ENCODE results near the gene ATP5PD. TPM values are rescaled to one million over a fixed set of nuclear protein-coding genes. Genes with fewer than 3 reads are reported as not detected.
A peak's percentile ranks its signal among the peaks of the same experiment; 100 is the strongest.

The ATP5PD gene
- total and polyA plus RNA-seq, 2 of the 13 experiments (the other 11 are each of a cell fraction or from before 2014, with no cell fraction given): 158 to 428 TPM

DNA sequence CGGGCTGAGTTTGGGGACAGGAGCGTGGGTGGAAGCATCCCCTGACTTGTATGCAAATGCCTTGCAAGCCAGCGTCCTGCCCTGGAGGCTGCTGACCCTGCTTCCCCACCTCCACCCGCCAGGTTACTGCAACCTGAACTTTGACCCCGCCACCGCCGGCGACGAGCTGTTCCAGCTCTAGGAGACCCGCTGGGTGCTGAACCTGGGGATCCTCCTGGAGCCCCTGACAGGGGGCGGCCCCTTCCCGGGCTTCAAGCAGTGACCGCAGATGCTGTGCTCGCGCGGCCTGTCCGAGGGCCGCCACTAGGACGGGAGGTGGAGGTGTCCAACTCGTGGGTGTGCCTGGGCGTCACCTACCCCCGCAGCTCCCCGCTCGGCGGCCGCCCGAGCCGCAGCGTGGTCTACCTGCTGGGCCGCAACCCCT lies 30.3 kb upstream of the ATP5PD start (continued):
- TF ChIP-seq KLF16 (CRISPR knock-in tag; IDR thresholded peaks at IDR 0.05) (no peak; a peak in 1 of 4 replicates), ZNF343 (CRISPR knock-in tag; IDR thresholded peaks at IDR 0.05) (peak; percentile 39; the same call in 1 of the 2 replicates), SMAD3 (CRISPR knock-in tag; IDR thresholded peaks at IDR 0.05) (0 out of 2 replicates have a peak, but pooled peaks have one; percentile 55), ZNF790 (CRISPR knock-in tag; IDR thresholded peaks at IDR 0.05; ENCODE audit: borderline replicate concordance) (no peak), HOXA3 (CRISPR knock-in tag; IDR thresholded peaks at IDR 0.05) (no peak; the same call in none of the 2 replicates), ZNF766 (CRISPR knock-in tag; IDR thresholded peaks at IDR 0.05; ENCODE audit: borderline replicate concordance) (no peak), CHD2 (IDR thresholded peaks at IDR 0.05; ENCODE audit: low read depth, low read length) (no peak), ZNF205 (CRISPR knock-in tag; IDR thresholded peaks at IDR 0.05) (no peak), ZSCAN22 (CRISPR knock-in tag; IDR thresholded peaks at IDR 0.05) (no peak; the same call in 1 of the 2 replicates), MXI1 (IDR thresholded peaks at IDR 0.05; ENCODE audit: borderline replicate concordance, low read depth, low read length) (no peak), ELF3 (CRISPR knock-in tag; IDR thresholded peaks at IDR 0.05) (0 out of 2 replicates have a peak, but pooled peaks have one; percentile 43), ISX (CRISPR knock-in tag; conservative IDR thresholded peaks at IDR 0.05) (no peak), DPF2 (CRISPR knock-in tag; IDR thresholded peaks at IDR 0.05; ENCODE audit: borderline replicate concordance, low read depth) (peak; percentile 81; the same call in 1 of the 2 replicates), KAT8 (CRISPR knock-in tag; IDR thresholded peaks at IDR 0.05) (peak; percentile 67; the same call in 1 of the 2 replicates), TBP (CRISPR knock-in tag; IDR thresholded peaks at IDR 0.05) (no peak)
- TF ChIP-seq, protein P1, sequence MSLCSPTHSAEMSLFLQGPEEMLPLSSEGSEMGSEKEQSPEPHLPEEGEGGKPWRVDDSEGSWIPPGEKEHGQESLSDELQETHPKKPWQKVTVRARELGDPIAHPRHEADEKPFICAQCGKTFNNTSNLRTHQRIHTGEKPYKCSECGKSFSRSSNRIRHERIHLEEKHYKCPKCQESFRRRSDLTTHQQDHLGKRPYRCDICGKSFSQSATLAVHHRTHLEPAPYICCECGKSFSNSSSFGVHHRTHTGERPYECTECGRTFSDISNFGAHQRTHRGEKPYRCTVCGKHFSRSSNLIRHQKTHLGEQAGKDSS (CRISPR knock-in tag; IDR thresholded peaks at IDR 0.05; ENCODE audit: borderline replicate concordance, low read depth): peak; percentile 45; the same call in 1 of the 2 replicates
- TF ChIP-seq, protein P2, sequence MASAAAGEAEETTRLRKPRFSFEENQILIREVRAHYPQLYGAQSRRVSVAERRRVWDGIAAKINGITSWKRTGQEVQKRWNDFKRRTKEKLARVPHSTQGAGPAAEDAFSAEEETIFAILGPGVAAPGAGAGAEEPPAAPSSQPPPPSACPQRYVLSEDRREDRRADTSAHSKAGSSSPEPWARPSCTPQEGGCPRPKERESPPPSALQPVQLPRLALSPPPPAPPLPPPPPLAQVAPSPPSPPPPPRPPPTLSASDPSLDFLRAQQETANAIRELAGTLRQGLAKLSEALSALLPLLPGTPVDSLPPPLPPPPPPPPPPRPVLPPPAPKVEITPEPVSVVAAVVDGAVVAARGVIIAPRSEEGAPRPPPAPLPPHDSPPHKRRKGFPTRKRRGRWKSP (CRISPR knock-in tag; IDR thresholded peaks at IDR 0.05): no peak
- TF ChIP-seq, protein P3, sequence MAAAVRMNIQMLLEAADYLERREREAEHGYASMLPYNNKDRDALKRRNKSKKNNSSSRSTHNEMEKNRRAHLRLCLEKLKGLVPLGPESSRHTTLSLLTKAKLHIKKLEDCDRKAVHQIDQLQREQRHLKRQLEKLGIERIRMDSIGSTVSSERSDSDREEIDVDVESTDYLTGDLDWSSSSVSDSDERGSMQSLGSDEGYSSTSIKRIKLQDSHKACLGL (CRISPR knock-in tag; IDR thresholded peaks at IDR 0.05): 0 out of 2 replicates have a peak, but pooled peaks have one; percentile 35
- TF ChIP-seq, protein P4, sequence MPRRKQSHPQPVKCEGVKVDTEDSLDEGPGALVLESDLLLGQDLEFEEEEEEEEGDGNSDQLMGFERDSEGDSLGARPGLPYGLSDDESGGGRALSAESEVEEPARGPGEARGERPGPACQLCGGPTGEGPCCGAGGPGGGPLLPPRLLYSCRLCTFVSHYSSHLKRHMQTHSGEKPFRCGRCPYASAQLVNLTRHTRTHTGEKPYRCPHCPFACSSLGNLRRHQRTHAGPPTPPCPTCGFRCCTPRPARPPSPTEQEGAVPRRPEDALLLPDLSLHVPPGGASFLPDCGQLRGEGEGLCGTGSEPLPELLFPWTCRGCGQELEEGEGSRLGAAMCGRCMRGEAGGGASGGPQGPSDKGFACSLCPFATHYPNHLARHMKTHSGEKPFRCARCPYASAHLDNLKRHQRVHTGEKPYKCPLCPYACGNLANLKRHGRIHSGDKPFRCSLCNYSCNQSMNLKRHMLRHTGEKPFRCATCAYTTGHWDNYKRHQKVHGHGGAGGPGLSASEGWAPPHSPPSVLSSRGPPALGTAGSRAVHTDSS (CRISPR knock-in tag; conservative IDR thresholded peaks at IDR 0.05): 0 out of 2 replicates have a peak, but pooled peaks have one; percentile 11
- TF ChIP-seq, protein P5, sequence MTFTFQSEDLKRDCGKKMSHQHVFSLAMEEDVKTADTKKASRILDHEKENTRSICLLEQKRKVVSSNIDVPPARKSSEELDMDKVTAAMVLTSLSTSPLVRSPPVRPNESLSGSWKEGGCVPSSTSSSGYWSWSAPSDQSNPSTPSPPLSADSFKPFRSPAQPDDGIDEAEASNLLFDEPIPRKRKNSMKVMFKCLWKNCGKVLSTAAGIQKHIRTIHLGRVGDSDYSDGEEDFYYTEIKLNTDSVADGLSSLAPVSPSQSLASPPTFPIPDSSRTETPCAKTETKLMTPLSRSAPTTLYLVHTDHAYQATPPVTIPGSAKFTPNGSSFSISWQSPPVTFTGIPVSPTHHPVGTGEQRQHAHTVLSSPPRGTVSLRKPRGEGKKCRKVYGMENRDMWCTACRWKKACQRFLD (CRISPR knock-in tag; IDR thresholded peaks at IDR 0.05; ENCODE audit: borderline replicate concordance): no peak
- TF ChIP-seq, protein P6, sequence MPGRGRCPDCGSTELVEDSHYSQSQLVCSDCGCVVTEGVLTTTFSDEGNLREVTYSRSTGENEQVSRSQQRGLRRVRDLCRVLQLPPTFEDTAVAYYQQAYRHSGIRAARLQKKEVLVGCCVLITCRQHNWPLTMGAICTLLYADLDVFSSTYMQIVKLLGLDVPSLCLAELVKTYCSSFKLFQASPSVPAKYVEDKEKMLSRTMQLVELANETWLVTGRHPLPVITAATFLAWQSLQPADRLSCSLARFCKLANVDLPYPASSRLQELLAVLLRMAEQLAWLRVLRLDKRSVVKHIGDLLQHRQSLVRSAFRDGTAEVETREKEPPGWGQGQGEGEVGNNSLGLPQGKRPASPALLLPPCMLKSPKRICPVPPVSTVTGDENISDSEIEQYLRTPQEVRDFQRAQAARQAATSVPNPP (CRISPR knock-in tag; IDR thresholded peaks at IDR 0.05): no peak
- TF ChIP-seq, protein P7, sequence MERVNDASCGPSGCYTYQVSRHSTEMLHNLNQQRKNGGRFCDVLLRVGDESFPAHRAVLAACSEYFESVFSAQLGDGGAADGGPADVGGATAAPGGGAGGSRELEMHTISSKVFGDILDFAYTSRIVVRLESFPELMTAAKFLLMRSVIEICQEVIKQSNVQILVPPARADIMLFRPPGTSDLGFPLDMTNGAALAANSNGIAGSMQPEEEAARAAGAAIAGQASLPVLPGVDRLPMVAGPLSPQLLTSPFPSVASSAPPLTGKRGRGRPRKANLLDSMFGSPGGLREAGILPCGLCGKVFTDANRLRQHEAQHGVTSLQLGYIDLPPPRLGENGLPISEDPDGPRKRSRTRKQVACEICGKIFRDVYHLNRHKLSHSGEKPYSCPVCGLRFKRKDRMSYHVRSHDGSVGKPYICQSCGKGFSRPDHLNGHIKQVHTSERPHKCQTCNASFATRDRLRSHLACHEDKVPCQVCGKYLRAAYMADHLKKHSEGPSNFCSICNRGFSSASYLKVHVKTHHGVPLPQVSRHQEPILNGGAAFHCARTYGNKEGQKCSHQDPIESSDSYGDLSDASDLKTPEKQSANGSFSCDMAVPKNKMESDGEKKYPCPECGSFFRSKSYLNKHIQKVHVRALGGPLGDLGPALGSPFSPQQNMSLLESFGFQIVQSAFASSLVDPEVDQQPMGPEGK (CRISPR knock-in tag; IDR thresholded peaks at IDR 0.05): peak; percentile 74; the same call in 1 of the 2 replicates
